RPMI8226 (cell line): Measurements from ENCODE around the gene FNDC3A.

ENCODE experiments used
- DNase-seq: peaks from one replicate; pipeline ENCODE4 v3.0.0-alpha.2; 2015

FNDC3A gene

DNA sequence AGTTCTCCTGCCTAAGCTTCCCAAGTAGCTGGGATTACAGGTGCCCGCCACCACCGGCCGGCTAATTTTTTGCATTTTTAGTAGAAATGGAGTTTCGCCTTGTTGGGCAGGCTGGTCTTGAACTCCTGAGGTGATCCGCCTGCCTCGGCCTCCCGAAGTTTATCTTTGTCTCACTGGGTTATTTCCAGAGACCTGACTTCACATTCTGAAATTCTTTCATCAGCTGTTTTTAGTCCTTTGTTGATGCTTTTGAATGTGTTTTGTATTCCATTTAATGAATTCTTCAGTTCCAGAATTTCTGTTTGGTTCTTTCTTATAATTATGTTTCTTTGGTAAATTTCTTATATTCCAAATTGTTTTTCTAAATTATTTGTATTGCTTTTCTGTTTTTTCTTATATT, 189.0 kb downstream of the FNDC3A start:
- no peak for DNase-seq

DNA sequence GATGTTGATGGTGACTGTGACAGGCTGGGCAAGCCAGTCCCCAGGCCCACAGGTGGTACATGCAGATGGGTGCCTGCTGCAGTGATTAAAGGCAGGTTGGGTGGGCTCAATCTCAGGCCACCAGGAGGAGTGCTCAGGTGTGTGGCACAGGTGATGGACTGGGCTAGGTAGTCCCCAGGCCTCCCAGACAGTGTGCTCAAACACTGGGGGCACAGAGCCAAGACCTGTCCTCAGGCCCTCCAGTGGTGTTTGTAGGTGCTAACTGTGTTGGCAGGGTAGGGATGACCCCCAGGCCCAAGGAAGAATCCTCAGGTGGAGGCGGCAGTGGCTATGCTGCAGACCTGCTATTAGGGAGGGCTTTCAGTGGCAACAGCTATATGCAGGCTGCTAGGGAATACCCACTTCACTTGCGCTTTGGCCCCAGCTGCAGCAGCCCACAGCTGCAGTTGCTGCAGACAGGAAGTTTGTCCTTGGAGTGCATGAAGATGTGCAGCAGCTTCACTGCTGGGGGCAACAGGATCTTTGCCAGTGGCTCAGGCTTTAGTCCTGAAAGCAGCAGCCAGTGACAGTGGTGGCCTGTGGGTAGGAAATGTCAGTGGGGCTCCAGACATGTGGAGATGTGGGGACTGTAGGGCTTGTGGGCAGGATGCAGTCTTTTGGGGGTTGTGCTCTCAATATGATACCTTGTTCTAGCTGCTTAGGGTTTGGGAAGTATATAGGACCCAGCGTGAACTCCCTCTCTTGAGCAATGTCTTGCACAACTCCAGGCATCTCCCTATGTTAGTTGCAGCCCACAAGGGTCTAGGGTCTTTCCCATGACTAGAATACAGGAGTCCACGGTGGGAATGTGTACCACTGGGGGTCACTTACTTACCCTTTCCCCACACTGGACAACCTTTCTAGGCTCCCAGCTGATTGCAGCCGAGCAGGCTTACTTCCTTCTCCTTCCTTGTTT, 190.4 kb downstream of the FNDC3A start:
- no peak for DNase-seq

DNA sequence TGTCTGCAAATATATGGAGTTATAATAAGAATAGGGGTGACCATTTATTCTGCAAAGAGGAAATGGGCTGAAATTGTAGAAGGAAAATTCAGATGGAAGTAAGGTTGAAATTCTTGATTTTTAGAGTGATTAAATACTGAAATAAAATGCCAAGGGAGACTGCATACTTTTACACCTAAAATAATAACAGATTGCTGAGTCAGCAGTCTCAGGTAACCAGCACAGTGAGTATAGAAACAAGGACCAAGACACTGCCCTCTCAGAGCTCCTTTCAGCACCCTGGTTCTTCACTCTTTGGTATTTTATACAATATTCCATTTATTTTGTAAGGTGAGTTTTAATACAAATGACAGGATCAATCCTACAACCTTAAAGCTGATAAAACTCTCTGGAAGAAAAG, 195.6 kb downstream of the FNDC3A start:
- no peak for DNase-seq

DNA sequence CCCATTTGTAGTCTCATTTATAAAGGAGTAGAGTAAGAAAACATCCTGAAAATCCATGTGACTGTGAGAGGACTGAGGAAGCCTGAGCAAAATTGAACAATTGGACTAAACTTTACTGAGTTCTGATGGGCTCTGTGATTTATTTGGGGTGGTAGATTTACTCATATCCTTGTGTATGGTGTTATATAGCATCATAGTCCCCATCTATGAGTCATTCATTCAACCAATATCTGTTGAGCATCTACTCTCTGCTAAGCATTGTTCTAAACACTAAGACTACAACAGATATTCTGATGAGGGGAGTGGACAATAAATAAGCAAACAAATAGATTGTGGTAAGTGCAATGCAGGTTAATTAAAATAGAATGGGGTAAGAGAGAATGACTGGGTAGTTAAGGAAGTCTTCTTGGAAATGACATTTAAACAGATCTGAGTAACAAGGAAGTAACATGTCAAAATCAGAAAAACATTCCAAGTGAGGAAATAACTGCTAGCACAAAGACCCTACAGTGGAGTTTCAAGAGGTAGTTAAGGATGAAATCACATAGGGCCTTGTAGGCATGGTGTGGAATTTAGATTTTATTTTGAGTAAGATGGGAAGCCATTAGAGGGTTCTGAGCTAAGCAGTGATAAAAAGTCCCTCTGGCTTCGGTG, 208.1 kb downstream of the FNDC3A start:
- no peak for DNase-seq

DNA sequence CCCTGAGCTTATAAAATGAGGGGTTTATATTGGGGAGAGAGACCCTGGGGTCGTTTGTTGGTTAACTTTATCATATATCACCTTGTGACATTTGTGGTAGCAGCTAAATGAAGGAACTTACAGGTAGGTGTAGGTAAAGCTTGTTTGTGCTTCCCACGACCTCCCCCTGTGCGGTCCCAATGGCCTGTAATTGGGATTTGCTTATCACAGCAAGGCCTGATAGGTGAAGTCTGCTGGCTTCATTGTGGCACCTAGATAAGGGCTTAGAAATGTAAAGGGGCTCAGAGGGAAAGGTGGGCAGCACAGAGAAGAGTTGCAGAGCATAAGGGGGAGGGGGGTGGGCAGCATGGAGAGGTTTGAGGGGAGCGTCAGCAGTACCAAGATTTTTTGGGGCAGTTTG, 208.9 kb downstream of the FNDC3A start:
- no peak for DNase-seq

DNA sequence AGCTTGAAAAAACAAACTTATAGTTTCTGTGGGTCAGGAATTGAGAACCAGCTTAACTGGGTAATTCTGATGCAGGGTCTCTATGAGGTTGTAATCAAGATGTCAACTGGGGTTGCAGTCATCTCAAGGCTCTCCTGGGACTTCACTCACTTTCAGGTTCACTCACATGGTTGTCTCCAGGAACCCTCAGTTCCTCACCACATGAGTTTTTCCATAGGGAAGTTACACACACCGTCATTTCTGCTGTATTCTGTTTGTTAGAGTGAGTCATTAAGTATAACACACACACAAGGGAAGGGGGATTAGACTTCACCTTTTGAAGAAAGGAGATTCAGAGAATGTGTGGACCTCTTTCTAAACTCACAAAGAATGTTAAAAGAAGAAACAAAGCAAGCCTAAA, 209.6 kb downstream of the FNDC3A start:
- DNase-seq: no peak

DNA sequence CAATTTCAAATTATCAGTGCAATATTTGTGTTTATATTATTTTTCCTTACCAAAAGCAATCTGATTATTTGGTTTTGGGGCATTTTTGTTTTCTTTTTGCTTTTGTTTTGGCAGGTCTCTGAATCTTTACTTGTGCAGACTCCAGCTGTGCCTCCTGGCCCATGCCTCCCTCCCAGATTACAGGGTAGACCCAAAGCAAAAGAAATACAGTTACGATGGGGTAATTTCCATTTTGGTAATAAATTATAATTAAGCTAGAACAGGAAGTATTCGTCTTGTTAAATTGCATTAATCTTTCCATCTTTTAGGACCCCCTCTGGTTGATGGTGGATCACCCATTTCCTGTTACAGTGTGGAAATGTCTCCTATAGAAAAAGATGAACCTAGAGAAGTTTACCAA, 215.2 kb downstream of the FNDC3A start:
- DNase-seq: no peak

DNA sequence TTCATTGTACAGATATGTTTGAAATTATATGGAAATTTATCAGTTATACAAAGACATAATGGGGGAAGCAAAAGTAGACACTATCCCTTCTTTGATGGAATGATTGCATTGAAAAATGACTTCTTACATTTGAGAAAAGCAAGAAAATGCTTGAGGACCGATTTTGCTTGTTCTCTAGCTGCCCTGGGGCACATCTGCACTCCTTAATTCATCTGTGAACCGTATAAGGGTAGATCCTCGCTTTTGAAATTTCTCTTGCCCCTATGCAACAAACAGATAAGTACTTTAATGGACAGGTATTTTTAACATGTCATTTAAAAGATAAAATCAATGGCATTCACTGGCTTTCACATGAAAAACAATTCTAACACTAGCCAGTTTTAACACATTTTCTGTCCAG, 230.9 kb downstream of the FNDC3A start:
- no peak for DNase-seq

DNA sequence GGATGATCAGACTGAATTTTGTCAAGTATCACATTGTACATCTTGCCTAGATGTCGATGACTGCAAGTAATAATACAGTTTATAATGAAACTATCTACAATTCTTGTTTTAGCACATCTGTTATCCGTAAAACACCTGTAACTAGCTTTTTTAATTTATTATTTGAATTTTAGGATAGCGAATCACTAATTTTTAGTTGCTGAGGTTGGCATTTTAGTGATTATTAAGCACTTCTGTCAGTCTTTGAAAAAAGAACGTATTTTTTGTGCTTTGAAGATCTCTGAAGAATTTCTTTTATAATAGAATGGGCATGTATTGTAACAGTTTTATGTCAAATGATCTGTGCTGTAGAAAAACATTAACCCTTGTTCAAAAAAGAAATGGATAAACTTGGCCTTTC, 232.9 kb downstream of the FNDC3A start:
- no peak for DNase-seq

DNA sequence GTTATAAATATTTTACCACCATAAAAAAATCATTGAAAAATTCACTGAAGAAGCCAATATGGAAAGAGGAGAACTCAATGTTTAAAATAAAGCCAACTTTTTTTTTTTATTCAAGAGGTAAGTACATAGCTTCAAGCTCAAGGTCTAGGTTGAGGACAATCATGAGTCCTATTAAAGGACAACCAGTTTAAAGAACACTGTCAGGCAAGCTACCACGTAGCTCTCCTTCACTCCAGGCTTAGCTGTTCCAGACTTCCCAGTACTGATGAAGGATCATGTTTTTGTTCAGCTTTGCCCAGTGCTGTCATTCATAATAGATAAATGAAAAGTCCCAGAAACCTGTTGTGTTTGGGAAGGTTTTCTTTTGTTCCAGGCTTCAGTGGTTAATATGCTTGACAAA, 234.4 kb downstream of the FNDC3A start:
- DNase-seq: no peak

DNA sequence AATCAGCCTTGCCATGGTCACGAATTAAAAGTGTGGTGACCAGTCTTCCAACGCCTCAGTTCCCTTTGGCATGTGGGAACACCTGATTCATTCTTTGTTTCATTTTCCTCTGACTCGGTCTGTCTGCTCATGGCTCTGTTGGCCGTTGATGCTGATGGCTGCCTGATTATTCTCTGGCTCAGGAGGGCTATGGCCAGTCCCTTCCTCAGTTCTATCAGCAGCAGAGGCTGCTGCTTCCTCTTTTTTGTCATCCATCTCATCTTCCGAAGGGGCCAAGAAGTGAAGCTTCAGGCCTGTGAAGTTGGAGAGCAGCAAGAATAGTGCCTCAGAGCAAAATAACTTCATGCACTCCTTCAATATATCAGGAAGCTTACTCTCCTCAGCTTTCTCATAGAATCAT, 235.0 kb downstream of the FNDC3A start:
- no peak for DNase-seq

DNA sequence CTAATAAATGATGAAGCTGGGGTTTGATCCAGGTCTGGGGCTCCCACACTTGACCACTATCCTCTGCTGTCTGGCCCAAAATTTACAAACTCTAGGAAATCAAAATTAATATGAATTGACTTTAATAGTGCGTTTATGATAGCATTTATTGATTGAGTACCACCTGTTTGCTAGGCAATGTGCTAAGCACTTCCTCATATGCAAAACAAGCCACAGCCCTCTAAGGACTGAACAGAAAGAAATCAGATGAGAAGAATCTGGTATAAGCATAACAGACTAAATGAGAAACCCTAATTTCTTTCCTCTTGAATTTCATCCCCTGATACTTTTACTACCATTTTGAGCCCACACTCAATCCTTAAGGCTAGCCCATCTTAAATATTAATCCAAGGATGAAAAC, 237.8 kb downstream of the FNDC3A start:
- DNase-seq: no peak

DNA sequence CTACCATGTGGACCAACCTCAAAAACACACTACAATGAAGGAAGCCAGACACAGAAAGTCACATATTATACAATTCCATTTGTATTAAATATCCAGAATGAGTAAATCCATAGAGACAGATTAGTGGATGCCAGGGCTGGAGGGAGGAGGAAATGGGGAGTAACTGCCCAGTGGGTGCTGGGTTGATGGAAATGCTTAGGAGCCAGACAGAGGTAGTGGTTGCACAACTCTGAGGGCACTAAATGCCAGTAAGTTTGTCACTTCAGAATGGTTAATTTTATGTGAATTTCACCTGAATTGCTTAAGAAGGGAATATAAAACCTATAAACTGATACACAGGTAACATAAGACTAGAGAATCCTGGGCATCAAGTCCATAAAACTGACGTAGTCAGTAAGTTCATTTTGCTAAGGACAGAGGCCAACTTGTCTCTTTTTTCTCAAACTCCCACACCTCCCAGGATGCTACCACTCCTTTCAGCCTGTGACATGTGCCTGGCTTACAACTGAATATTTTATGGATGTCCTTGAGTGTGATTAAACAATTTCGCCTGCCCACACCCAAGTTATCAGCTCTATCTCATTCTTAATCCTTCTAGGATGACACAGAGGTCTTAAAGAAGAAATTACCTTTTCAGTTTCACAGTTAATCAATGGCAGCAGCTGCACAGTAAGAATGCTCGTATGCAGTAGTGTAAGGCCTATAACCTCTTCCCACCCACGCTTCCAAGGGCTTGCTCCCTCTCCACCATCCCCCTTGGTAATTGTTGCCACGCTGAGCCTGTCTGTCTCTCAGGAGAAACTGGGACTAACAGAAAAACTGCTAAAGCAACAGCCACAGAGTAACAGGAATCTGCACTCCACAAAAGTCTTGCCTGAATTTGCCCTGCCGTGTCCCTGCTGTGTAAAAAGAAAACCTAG, 238.5 kb downstream of the FNDC3A start:
- DNase-seq: no peak

DNA sequence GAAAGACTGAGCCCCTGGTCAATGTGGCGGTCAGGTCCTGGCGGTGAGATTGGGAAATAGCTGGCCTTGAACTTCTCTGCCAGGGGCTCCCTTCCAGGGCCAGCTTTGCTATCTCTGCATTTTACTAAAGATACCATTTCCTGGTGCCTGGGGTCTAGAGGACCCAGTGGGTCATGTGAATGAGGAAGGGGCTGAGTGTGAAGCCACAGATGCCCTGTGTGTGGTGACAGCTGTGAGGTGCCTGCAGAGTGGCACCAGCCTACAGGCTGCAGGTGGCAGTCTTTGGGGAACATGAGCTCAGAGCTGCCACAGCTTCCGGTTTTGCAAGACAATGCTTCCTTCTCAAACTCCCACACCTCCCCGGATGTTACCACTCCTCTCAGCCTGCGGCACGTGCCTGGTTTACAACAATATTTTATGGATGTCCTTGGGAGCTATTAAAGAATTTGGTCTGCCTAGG, 239.2 kb downstream of the FNDC3A start:
- peak; percentile 53 for DNase-seq

DNA sequence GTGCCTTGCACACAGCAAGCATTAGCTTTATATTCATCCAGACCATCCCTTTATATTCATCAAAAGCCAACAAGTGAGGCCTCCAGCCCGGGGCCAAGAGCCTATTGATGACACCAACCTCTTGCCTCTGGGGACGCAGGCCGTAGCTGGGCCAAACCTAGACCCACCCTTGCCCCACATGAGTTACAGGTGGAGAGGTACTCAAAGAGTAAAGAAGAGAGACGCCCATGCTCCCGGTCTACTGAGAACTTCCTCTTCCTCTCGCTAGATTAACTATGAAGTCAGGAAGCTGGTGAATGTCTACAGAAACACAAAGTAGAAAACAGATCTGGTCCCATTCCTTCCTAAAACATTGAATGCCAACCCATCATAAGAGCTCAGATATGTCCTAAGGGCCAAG, 240.6 kb downstream of the FNDC3A start:
- DNase-seq: no peak

DNA sequence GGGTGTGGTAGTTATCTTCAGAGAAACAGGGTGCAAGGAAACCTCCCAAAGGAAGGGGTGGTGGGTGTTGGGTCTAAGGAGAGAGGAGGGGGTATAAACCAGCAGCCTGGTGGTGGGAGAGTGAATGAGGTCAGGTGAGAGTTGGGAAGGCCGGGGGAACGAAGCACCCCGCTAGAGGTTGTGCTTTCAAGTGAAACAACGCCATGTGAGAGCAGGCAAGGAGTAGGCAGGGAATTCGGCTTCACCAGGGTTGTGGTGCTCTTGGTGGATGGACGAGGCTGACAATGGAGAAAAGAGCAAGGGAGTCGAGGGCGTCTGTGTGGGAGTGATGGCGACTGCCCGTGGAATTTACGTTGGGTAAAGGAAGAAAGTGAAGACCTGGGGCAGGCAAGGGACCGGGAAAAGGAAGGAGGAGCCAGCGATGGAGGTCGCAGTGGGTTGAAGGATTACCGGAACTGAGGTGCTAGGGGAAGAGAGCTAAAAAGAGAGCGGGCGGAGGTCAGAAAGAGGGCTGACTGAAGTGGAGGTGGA, 242.3 kb downstream of the FNDC3A start:
- DNase-seq: no peak

DNA sequence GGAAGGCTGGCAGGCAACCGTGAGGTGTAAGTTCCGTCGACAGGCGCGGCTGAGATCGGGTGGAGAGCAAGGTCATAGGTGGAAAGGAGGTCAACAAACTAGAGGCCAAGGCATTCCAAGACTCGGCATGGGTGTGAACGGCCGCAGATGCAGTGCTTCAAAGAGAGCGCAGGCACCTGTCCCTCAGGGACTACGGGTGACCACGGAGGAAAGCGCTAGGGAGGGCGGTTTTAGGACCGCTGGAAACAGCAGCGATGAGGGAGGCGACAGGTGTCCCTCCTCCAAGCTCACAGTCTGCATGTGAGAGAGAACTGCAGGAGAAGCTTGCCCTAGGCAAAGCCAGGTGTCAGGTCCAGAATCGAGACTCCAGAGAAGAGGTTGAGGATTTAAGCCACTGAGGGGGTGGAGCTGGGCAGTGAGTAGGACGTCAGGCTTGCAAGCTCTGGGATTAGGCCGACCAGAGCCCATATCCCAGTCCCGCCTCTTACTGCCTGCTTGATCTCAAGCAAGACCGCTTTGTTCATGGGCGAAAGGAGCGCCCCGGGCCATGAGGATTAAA, 242.9 kb downstream of the FNDC3A start:
- no peak for DNase-seq

DNA sequence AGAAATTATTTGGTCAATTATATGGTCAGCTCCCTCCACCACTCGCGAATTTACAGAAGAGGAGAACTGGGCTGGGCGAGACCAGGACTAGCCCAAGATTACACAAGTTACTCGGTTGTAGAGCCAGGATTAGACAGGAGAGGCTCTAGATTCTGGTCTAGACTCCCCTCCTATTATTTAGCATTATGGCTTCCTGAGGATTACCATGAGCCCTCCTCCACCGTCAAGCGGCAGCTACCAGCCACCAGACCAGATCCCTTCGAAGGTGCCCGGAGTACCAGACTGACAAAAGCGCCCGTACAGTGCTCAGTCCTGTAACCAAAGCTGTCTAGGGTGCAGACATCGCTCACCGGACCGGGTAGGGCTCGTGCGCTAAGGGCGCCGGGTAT, 243.9 kb downstream of the FNDC3A start:
- DNase-seq: no peak

DNA sequence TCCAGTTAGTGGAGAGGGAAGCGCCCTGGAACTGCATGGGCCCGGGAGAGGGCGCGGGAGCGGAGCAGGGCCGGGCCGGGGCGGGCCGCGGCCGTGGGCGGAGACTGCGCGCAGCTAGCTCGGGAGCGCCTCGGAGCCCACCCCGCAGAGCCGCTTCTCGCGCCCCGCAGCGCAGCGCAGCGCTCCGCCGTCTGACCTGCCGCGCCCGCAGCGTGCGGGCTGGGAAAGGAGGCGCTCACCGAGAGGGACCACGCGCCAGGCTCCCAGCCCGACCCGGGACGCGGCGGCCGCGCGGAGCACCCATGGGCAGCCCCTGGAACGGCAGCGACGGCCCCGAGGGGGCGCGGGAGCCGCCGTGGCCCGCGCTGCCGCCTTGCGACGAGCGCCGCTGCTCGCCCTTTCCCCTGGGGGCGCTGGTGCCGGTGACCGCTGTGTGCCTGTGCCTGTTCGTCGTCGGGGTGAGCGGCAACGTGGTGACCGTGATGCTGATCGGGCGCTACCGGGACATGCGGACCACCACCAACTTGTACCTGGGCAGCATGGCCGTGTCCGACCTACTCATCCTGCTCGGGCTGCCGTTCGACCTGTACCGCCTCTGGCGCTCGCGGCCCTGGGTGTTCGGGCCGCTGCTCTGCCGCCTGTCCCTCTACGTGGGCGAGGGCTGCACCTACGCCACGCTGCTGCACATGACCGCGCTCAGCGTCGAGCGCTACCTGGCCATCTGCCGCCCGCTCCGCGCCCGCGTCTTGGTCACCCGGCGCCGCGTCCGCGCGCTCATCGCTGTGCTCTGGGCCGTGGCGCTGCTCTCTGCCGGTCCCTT, 244.5 kb downstream of the FNDC3A start, which contains the start of gene MLNR:
Gene MLNR, plus strand, starts transcription at position 303 of the 820 bp plus-strand sequence. Its CDS starts 0 bp downstream, at position 303.
- no peak for DNase-seq

DNA sequence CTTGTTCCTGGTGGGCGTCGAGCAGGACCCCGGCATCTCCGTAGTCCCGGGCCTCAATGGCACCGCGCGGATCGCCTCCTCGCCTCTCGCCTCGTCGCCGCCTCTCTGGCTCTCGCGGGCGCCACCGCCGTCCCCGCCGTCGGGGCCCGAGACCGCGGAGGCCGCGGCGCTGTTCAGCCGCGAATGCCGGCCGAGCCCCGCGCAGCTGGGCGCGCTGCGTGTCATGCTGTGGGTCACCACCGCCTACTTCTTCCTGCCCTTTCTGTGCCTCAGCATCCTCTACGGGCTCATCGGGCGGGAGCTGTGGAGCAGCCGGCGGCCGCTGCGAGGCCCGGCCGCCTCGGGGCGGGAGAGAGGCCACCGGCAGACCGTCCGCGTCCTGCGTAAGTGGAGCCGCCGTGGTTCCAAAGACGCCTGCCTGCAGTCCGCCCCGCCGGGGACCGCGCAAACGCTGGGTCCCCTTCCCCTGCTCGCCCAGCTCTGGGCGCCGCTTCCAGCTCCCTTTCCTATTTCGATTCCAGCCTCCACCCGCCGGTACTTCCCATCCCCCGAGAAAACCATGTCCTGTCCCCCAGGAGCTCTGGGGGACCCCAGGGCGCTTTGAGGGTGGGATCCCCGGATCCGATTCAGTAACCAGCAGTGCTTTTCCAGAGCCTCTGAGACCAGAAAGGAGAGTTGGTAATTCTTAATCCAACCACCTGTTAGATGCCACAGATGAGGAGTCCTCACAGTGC, 245.3 kb downstream of the FNDC3A start:
- no peak for DNase-seq

DNA sequence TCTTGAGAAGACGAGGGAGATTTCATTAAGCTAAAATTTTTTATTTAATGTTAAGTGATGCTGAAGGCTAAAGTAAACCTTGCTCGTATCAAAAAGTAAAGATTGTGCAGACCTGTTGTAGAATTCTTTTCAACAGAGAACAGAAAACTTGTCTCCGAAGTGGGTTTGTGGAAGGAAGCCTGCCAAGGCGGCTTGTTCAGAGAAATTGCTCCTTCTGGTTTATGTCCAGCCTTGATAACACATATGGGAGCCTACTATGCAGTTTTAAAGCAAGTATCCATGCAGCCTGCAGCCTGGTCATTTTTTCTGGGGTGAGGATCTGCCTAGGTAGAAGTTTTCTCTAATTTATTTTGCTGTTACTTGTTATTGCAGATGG, 245.9 kb downstream of the FNDC3A start:
- DNase-seq: no peak
